HCT116 (cell line): ENCODE measurements around the gene DDX3X. TPM values are rescaled to one million over a fixed set of nuclear protein-coding genes. Genes with fewer than 3 reads are reported as not detected.

Experiments used
- ATAC-seq: fragments of 200-7000 bp; cut with Tn5 transposase; 2 replicates; pipeline ENCODE4 v1.9.1; 2020; ENCODE audit warnings: mild to moderate bottlenecking, moderate library complexity
- BruUV-seq: library from RNA; stranded (reverse); fragments of 400-500 nt; replicated peaks from 2 replicates; lab custom pipeline; 2021; lab: Mats Ljungman, UMichigan
- CTCF ChIA-PET: fragments of 300-600 bp; sonication (Branson Sonifier 250); formaldehyde crosslinking; loops from one replicate; lab custom pipeline; 2021; ENCODE audit warnings: antibody characterized with exemption; lab: Charles Lee
- POLR2A ChIA-PET: fragments of 300-600, 350-600 bp; sonication (Branson Sonifier 250); formaldehyde crosslinking; loops from one replicate; lab custom pipeline; 2021; ENCODE audit warnings: antibody characterized with exemption; lab: Charles Lee
- RAD21 ChIA-PET, 2 experiments: fragments of 300-600 bp; sonication (Branson Sonifier 250); formaldehyde crosslinking; loops; one replicate each; lab custom pipeline; 2023; ENCODE audit warnings: low total read pairs in 2 of 2; ENCODE audit not compliant: uncharacterized antibody in 2 of 2, unreplicated experiment in 2 of 2, low non-redundant PET in 1 of 2; lab: Charles Lee
- DNase-seq: peaks from one replicate; pipeline ENCODE4 v3.0.0-alpha.2; 2010; ENCODE audit warnings: low read depth, low spot score
- H2AFZ ChIP-seq: fragments of 200-600 bp; shearing (Covaris generic), sonication (generic); 2 replicates; pipeline ENCODE4 v1.6.1; 2017; ENCODE audit warnings: low read depth, mixed run types, mixed read lengths, antibody characterized with exemption, low read length; ENCODE audit not compliant: poor library complexity, severe bottlenecking
- H3K27ac ChIP-seq: 2 replicates; pipeline ENCODE4 v1.5.1; 2012; ENCODE audit warnings: low read depth, low read length
- H3K27me3 ChIP-seq: fragments of 200-600 bp; sonication (generic); 2 replicates; pipeline ENCODE4 v1.6.1; 2016; ENCODE audit warnings: mixed run types, low read length, mixed read lengths; ENCODE audit not compliant: insufficient read depth
- H3K36me3 ChIP-seq, 2 experiments: fragments of 200-500 bp in 1 of 2; fragments of 200-600 bp in 1 of 2; sonication (Bioruptor generic) in 1 of 2; sonication (generic) in 1 of 2; 2 replicates each; pipeline versions ENCODE4 v1.5.1 to v1.6.1; 2014 to 2016; ENCODE audit warnings: low read length in 2 of 2, inconsistent platforms in 1 of 2, mixed read lengths in 1 of 2, mixed run types in 1 of 2; ENCODE audit not compliant: insufficient read depth in 2 of 2, control insufficient read depth in 1 of 2
- H3K4me1 ChIP-seq, 2 experiments: fragments of 200-600 bp in 1 of 2; sonication (generic) in 1 of 2; 2 replicates each; pipeline versions ENCODE4 v1.5.1 to v1.6.1; 2012 to 2017; ENCODE audit warnings: low read length in 2 of 2, inconsistent platforms in 1 of 2, mild to moderate bottlenecking in 1 of 2, mixed read lengths in 1 of 2, mixed run types in 1 of 2, moderate library complexity in 1 of 2; ENCODE audit not compliant: insufficient read depth in 2 of 2, control insufficient read depth in 1 of 2
- H3K4me2 ChIP-seq: fragments of 200-600 bp; sonication (generic); 2 replicates; pipeline ENCODE4 v1.6.1; 2017; ENCODE audit warnings: mixed run types, low read length, mixed read lengths
- H3K4me3 ChIP-seq, 2 experiments: fragments of 200-600 bp in 1 of 2; sonication (generic) in 1 of 2; replicated peaks in 1 of 2; 2 replicates each; pipeline ENCODE4 v1.5.1; 2011 to 2016; ENCODE audit warnings: low read length in 2 of 2, control low read depth in 1 of 2, low read depth in 1 of 2, mild to moderate bottlenecking in 1 of 2, mixed read lengths in 1 of 2, mixed run types in 1 of 2
- H3K79me2 ChIP-seq: fragments of 200-600 bp; sonication (generic); 2 replicates; pipeline ENCODE4 v1.6.1; 2017; ENCODE audit warnings: mild to moderate bottlenecking, mixed run types, low read length, moderate library complexity, mixed read lengths; ENCODE audit not compliant: insufficient read depth
- H3K9ac ChIP-seq: fragments of 200-600 bp; sonication (generic); 2 replicates; pipeline ENCODE4 v1.6.1; 2016; ENCODE audit warnings: low read length, mixed read lengths
- H3K9me2 ChIP-seq: fragments of 200-600 bp; sonication (generic), shearing (Covaris generic); 2 replicates; pipeline ENCODE4 v1.6.1; 2017; ENCODE audit warnings: mixed run types, mild to moderate bottlenecking, moderate library complexity; ENCODE audit not compliant: insufficient read depth
- H3K9me3 ChIP-seq, 2 experiments: fragments of 200-500 bp in 1 of 2; fragments of 200-600 bp in 1 of 2; sonication (Bioruptor generic) in 1 of 2; sonication (generic) in 1 of 2; 2 replicates each; pipeline ENCODE4 v1.6.1; 2014 to 2017; ENCODE audit warnings: low read length in 2 of 2, mixed read lengths in 2 of 2, inconsistent platforms in 1 of 2, low read depth in 1 of 2, mild to moderate bottlenecking in 1 of 2, mixed run types in 1 of 2, moderate library complexity in 1 of 2; ENCODE audit not compliant: control insufficient read depth in 1 of 2, insufficient read depth in 1 of 2
- H4K20me1 ChIP-seq: fragments of 200-600 bp; sonication (generic), shearing (Covaris generic); 2 replicates; pipeline ENCODE4 v1.6.1; 2017; ENCODE audit warnings: mixed run types, mild to moderate bottlenecking, moderate library complexity; ENCODE audit not compliant: insufficient read depth
- CEBPB ChIP-seq: IDR thresholded peaks from 2 replicates; pipeline ENCODE4 v1.6.1; 2012; ENCODE audit warnings: low read depth
- ELF1 ChIP-seq: IDR thresholded peaks from 2 replicates; pipeline ENCODE4 v1.6.1; 2012; ENCODE audit warnings: low read depth, borderline replicate concordance
- EZH2 ChIP-seq: fragments of 200-600 bp; sonication (generic); IDR thresholded peaks from 2 replicates; pipeline ENCODE4 v1.6.1; 2017; ENCODE audit warnings: antibody characterized with exemption, mixed run types
- MAX ChIP-seq: IDR thresholded peaks from 2 replicates; pipeline ENCODE4 v1.6.1; 2012
- POLR2AphosphoS5 ChIP-seq: IDR thresholded peaks from 2 replicates; pipeline ENCODE4 v1.6.1; 2011; ENCODE audit warnings: mild to moderate bottlenecking, low read depth, low read length, moderate library complexity
- RAD21 ChIP-seq: IDR thresholded peaks from 2 replicates; pipeline ENCODE4 v1.6.1; 2012; ENCODE audit warnings: low read depth, mild to moderate bottlenecking
- REST ChIP-seq: IDR thresholded peaks from 2 replicates; pipeline ENCODE4 v1.6.1; 2012; ENCODE audit warnings: low read depth
- SIN3A ChIP-seq: IDR thresholded peaks from 2 replicates; pipeline ENCODE4 v1.6.1; 2012; ENCODE audit warnings: low read depth
- YY1 ChIP-seq: IDR thresholded peaks from 2 replicates; pipeline ENCODE4 v1.6.1; 2011; ENCODE audit warnings: low read length, low read depth, moderate library complexity, mild to moderate bottlenecking; ENCODE audit not compliant: insufficient replicate concordance; ENCODE audit errors: extremely low read depth
- ZBTB33 ChIP-seq: IDR thresholded peaks from 2 replicates; pipeline ENCODE4 v1.6.1; 2011; ENCODE audit warnings: mild to moderate bottlenecking, low read length, moderate library complexity; ENCODE audit not compliant: insufficient replicate concordance; ENCODE audit errors: extremely low read depth
- ZFX ChIP-seq: fragments of 450-650 bp; IDR thresholded peaks from 2 replicates; pipeline ENCODE4 v1.6.1; 2017
- ZNF274 ChIP-seq: fragments of 200-500 bp; sonication (Bioruptor generic); IDR thresholded peaks from 2 replicates; pipeline ENCODE4 v1.6.1; 2014; ENCODE audit warnings: mild to moderate bottlenecking, low read depth, low read length, inconsistent platforms
- intact Hi-C: fragments of 100-400 bp; cut with micrococcal nuclease; formaldehyde crosslinking; loops from 2 replicates; pipeline ENCODE4 v1.10.0; 2022
- total RNA-seq: library from RNA; stranded (reverse); gene quantifications from one replicate; pipeline ENCODE4 v1.2.1, GENCODE V29; 2021; ENCODE audit not compliant: unreplicated experiment

Gene DDX3X
- total RNA-seq, 1 experiment from 2014 or later = 253 TPM

- Histone ChIP-seq H3K36me3 (peaks cover 1 to 13% of the 10 kb centered on the region in 2 experiments; a peak in 1 of 4 replicates), H3K4me3 (peak overlapping the region; percentile 54 to 86), H2AFZ (no peak overlapping the region), H3K79me2 (peaks cover 38% of the 10 kb centered on the region), H3K27ac (peak overlapping the region; percentile 96), H3K4me1 (peaks cover 10 to 44% of the 10 kb centered on the region in 2 experiments; a peak in 3 of 4 replicates), H3K9ac (peak overlapping the region; percentile 99)
- intact Hi-C loops = loop anchor here (5.0 kb wide), 1 partner anchor 50 kb away; no protein-coding TSS in a partner anchor
- CTCF ChIA-PET = no interaction called here
- peak; percentile 3; the same call in 1 of the 2 replicates for ATAC-seq
- TSS peak; percentile 95 for BruUV-seq
- no peak for TF ChIP-seq EZH2
- TF ChIP-seq MAX = no peak
- no peak for TF ChIP-seq YY1
- no peak for TF ChIP-seq RAD21
- TF ChIP-seq CEBPB = no peak
- TF ChIP-seq ZFX = no peak; the same call in none of the 2 replicates
- no peak for TF ChIP-seq REST
- no peak for TF ChIP-seq SIN3A
- no peak for TF ChIP-seq ZNF274
- TF ChIP-seq ELF1 = no peak
- no peak for TF ChIP-seq POLR2AphosphoS5
- no peak for TF ChIP-seq ZBTB33
- TF ChIP-seq, all 23 proteins: peak for 0
- Histone ChIP-seq H3K4me2 (peak overlapping the region; percentile 89), H4K20me1 (peaks cover 23% of the 10 kb centered on the region), H3K27me3 (no peaks in the 10 kb centered on the region), H3K9me3 (no peaks in the 10 kb centered on the region), H3K9me2 (no peaks in the 10 kb centered on the region)
- no peak for DNase-seq
- POLR2A ChIA-PET = no interaction called here
- RAD21 ChIA-PET = no interaction called here
Measured at GRCh38 chrX:41332408-41333002, 1.5 kb upstream of the DDX3X start.
